Bronchial epithelial cell (primary cell): ENCODE measurements around the gene ANKFN1. TPM values are rescaled to one million over a fixed set of nuclear protein-coding genes. Genes with fewer than 3 reads are reported as not detected.

Experiments
- DNase-seq: peaks from one replicate; pipeline ENCODE4 v3.0.0-alpha.2; 2010; ENCODE audit warnings: low read depth
- FAIRE-seq: peaks from 2 replicates; lab custom pipeline; 2011; peaks lifted over from hg19 to GRCh38; lab: Jason Lieb, UNC
- H3K27me3 ChIP-seq: 2 replicates; pipeline ENCODE4 v1.5.1; 2011; ENCODE audit warnings: low read length; ENCODE audit not compliant: control insufficient read depth, insufficient read depth
- H3K36me3 ChIP-seq: 2 replicates; pipeline ENCODE4 v1.5.1; 2011; ENCODE audit warnings: low read length; ENCODE audit not compliant: control insufficient read depth, insufficient read depth
- H3K4me3 ChIP-seq: 2 replicates; pipeline ENCODE4 v1.5.1; 2011; ENCODE audit warnings: mild to moderate bottlenecking, low read depth, low read length, control low read depth
- CTCF ChIP-seq: IDR thresholded peaks from 2 replicates; pipeline ENCODE4 v1.5.1; 2011; ENCODE audit warnings: mild to moderate bottlenecking, moderate library complexity, low read length, control low read depth, inconsistent platforms; ENCODE audit not compliant: insufficient read depth, severe bottlenecking
- total RNA-seq: library from RNA; depleted of rRNA; stranded (reverse); fragments of >200 nt; gene quantifications from 2 replicates; pipeline ENCODE4 v1.2.1, GENCODE V29; 2014

ANKFN1 gene
- total RNA-seq, 1 donor from 2014 or later = under 0.01 TPM

- DNase-seq (no peak), FAIRE-seq (no peak)
- H3K36me3 ChIP-seq = no peaks in the 10 kb centered on the region
- no peaks in the 10 kb centered on the region for H3K27me3 ChIP-seq
- no peak for TF ChIP-seq CTCF
- H3K4me3 ChIP-seq = no peak overlapping the region
These were observed 31.9 kb upstream of the ANKFN1 start for GRCh38 chr17:56121191-56122051.

GRCh38 chr17:56125830-56126819 lies 27.1 kb upstream of the ANKFN1 start:
- no peaks in the 10 kb centered on the region for H3K27me3 ChIP-seq
- H3K4me3 ChIP-seq = no peak overlapping the region
- no peak for FAIRE-seq
- H3K36me3 ChIP-seq = no peaks in the 10 kb centered on the region
- peak; percentile 11 for DNase-seq
- TF ChIP-seq CTCF = peak; percentile 41

GRCh38 chr17:56130026-56130425 lies 23.2 kb upstream of the ANKFN1 start:
- no peaks in the 10 kb centered on the region for H3K36me3 ChIP-seq
- FAIRE-seq (no peak), DNase-seq (no peak)
- H3K4me3 ChIP-seq = no peak overlapping the region
- no peak for TF ChIP-seq CTCF
- no peaks in the 10 kb centered on the region for H3K27me3 ChIP-seq

- no peaks in the 10 kb centered on the region for H3K36me3 ChIP-seq
- DNase-seq = no peak
- FAIRE-seq = no peak
- H3K27me3 ChIP-seq = no peaks in the 10 kb centered on the region
- no peak overlapping the region for H3K4me3 ChIP-seq
- no peak for TF ChIP-seq CTCF
These were observed 22.6 kb upstream of the ANKFN1 start for GRCh38 chr17:56130631-56131030.

- H3K27me3 ChIP-seq = no peaks in the 10 kb centered on the region
- H3K36me3 ChIP-seq = no peaks in the 10 kb centered on the region
- FAIRE-seq (no peak), DNase-seq (no peak)
- TF ChIP-seq CTCF = no peak
- no peak overlapping the region for H3K4me3 ChIP-seq
These were observed 21.8 kb upstream of the ANKFN1 start for GRCh38 chr17:56131431-56131830.
